Measurements from ENCODE around the gene ANKMY1.

The ANKMY1 gene

GRCh38 chr2:240461471-240462072 lies 96.2 kb downstream of the ANKMY1 start:
- H3K4me3 ChIP-seq (ENCODE audit: low read depth, low read length), result no peak overlapping the region
- TF ChIP-seq, protein P1, sequence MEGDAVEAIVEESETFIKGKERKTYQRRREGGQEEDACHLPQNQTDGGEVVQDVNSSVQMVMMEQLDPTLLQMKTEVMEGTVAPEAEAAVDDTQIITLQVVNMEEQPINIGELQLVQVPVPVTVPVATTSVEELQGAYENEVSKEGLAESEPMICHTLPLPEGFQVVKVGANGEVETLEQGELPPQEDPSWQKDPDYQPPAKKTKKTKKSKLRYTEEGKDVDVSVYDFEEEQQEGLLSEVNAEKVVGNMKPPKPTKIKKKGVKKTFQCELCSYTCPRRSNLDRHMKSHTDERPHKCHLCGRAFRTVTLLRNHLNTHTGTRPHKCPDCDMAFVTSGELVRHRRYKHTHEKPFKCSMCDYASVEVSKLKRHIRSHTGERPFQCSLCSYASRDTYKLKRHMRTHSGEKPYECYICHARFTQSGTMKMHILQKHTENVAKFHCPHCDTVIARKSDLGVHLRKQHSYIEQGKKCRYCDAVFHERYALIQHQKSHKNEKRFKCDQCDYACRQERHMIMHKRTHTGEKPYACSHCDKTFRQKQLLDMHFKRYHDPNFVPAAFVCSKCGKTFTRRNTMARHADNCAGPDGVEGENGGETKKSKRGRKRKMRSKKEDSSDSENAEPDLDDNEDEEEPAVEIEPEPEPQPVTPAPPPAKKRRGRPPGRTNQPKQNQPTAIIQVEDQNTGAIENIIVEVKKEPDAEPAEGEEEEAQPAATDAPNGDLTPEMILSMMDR (IDR thresholded peaks at IDR 0.05; ENCODE audit: insufficient read depth, low read depth, low read length, missing control alignments), result no peak
- DNase-seq (ENCODE audit: low read depth), result no peak

DNA sequence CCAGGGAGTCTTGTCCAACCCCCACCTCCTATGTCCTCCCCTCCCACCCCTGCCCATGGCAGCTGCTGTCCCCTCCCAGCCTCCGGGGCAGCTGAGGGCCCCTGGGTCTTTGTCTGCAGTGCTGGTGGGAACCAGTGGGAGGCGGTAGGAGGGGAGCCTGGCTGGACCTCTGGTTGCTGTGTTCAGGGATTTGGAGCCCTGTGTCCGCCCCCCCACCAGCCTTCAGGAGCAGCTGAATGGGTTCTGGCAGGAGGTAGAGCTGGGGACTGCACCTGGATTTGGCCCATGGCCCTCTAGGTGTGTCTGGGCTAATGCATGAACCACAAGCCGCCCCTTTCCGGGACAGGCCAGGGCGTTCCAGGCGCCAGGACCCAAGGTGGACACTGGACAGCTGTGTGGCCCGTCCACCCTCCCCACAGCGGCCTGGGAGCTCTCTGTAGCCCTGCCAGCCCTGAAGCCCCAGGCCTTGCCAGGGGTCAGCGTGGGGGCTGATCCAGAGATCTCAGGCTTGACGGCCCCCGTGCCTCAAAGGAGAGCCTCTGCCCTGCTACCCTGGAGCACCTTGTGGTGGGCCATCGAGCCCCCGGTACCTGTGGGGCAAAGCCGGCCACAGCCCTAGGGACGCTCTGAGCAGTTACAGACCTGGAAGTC lies 96.9 kb downstream of the ANKMY1 start:
- TF ChIP-seq, protein P1 (IDR thresholded peaks at IDR 0.05; ENCODE audit: insufficient read depth, low read depth, low read length, missing control alignments), result peak; percentile 2
- no peak for DNase-seq (ENCODE audit: low read depth)
- H3K4me3 ChIP-seq (ENCODE audit: low read depth, low read length), result no peak overlapping the region

DNA sequence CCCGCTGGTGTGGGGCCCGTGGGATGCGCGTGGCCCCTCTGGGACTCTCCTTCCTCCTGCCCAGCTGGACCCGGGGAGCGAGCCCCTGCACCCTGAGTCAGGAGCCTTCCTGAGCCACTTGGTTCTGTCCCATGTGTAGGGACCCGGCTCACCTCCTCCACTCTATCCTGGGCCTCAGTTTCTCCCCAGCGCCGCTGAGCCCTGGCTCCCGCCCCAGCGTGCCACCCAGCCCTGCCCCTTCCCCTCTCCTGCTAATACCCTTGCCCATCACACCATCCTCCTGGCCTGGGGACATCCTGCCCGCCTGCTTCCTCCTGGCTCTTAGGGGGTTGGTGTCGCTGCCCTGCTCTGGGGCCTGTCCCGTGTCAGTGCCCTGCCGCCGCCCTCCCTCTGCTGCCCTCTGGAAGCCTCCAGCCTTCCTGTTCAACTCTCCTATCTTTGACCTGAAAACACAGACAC lies 97.5 kb downstream of the ANKMY1 start:
- TF ChIP-seq, protein P1 (IDR thresholded peaks at IDR 0.05; ENCODE audit: insufficient read depth, low read depth, low read length, missing control alignments), result no peak
- H3K4me3 ChIP-seq (ENCODE audit: low read depth, low read length), result no peak overlapping the region
- DNase-seq (ENCODE audit: low read depth), result no peak

- TF ChIP-seq, protein P1 (IDR thresholded peaks at IDR 0.05; ENCODE audit: insufficient read depth, low read depth, low read length, missing control alignments), result no peak
Observed at GRCh38 chr2:240459401-240460252, 98.2 kb downstream of the ANKMY1 start.

DNA sequence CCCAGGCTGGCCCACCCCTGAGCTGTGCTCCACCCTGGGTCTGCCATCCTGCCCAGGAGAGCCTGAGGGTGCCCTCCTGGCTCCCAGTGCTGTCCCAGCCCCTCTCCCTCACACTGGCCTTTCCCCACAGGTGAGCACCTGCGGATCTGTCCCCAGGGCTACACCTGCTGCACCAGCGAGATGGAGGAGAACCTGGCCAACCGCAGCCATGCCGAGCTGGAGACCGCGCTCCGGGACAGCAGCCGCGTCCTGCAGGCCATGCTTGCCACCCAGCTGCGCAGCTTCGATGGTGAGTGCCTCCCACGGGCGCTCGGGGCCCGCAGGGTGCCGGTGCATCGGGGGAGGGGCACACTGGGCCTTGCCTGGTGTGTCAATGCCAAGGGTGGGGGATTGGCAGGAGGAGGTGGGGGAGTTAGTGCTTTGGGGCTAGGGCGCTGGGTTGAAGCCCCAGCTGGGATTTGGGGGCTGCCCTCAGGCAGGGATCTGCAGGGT lies 98.8 kb downstream of the ANKMY1 start:
- DNase-seq (ENCODE audit: low read depth), result no peak
- H3K4me3 ChIP-seq (ENCODE audit: low read depth, low read length), result no peak overlapping the region
- TF ChIP-seq, protein P1 (IDR thresholded peaks at IDR 0.05; ENCODE audit: insufficient read depth, low read depth, low read length, missing control alignments), result no peak

More at GRCh38 chr2:240459401-240460252, 98.2 kb downstream of the ANKMY1 start:
- DNase-seq (ENCODE audit: low read depth), result no peak
- H3K4me3 ChIP-seq (ENCODE audit: low read depth, low read length), result no peak overlapping the region

GRCh38 chr2:240458044-240458899 lies 99.5 kb downstream of the ANKMY1 start:
- no peak overlapping the region for H3K4me3 ChIP-seq (ENCODE audit: low read depth, low read length)
- TF ChIP-seq, protein P1 (IDR thresholded peaks at IDR 0.05; ENCODE audit: insufficient read depth, low read depth, low read length, missing control alignments), result no peak
- no peak for DNase-seq (ENCODE audit: low read depth)
